HL-60 (cell line): Measurements from ENCODE around the gene ATP11B.

Experiments
- DNase-seq, 2 experiments: peaks; one replicate each; pipeline ENCODE4 v3.0.0-alpha.2; 2010 to 2020; ENCODE audit warnings: low read depth in 1 of 2, low spot score in 1 of 2
- H3K27ac ChIP-seq: fragments of 250-450 bp; sonication (Bioruptor Pico); replicated peaks from 2 replicates; pipeline ENCODE4 v1.5.1; 2020; ENCODE audit warnings: mild to moderate bottlenecking, moderate library complexity
- H3K27me3 ChIP-seq: fragments of 250-450 bp; sonication (Bioruptor Pico); 2 replicates; pipeline ENCODE4 v1.5.1; 2021; ENCODE audit warnings: mild to moderate bottlenecking, moderate library complexity; ENCODE audit not compliant: insufficient read depth, poor library complexity, severe bottlenecking
- H3K4me3 ChIP-seq: replicated peaks from 2 replicates; pipeline ENCODE4 v1.5.1; 2011; ENCODE audit warnings: mild to moderate bottlenecking, control low read depth, low read length; ENCODE audit not compliant: insufficient read depth
- GABPA ChIP-seq: IDR thresholded peaks from 2 replicates; pipeline ENCODE4 v1.6.1; 2012; ENCODE audit warnings: low read depth
- POLR2AphosphoS5 ChIP-seq: IDR thresholded peaks from 2 replicates; pipeline ENCODE4 v1.6.1; 2012; ENCODE audit warnings: low read depth
- REST ChIP-seq: IDR thresholded peaks from 2 replicates; pipeline ENCODE4 v1.6.1; 2012; ENCODE audit warnings: low read depth; ENCODE audit not compliant: insufficient replicate concordance
- SPI1 ChIP-seq: IDR thresholded peaks from 2 replicates; pipeline ENCODE4 v1.6.1; 2012; ENCODE audit warnings: low read depth, mild to moderate bottlenecking, borderline replicate concordance
- TF ChIP-seq, protein P1 (sequence below): IDR thresholded peaks from one replicate; pipeline ENCODE4 v1.5.1; 2011; ENCODE audit warnings: low read length, control low read depth, inconsistent platforms; ENCODE audit not compliant: insufficient read depth

ATP11B gene

DNA sequence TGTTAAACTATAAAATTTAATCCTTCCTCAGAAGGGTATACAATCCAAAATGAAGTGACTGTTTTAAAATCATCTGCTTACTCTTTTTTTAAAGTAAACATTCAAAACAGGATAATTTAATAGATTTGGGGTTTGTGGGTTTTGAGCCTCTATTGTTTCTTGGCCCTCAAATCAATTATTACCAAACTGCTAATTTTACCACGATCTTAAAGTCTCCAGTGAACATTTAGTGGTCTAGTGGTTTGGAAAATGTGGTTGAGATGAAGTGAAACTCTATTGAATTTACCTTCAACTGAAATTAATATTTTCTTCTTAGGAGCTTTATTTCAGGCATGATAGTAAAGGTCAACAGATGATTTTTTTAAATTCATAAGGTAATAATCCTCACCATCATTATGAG lies 11.2 kb upstream of the ATP11B start:
- DNase-seq, result no peak
- TF ChIP-seq GABPA, result no peak
- no peak for TF ChIP-seq POLR2AphosphoS5
- TF ChIP-seq SPI1, result no peak
- TF ChIP-seq, protein P1, sequence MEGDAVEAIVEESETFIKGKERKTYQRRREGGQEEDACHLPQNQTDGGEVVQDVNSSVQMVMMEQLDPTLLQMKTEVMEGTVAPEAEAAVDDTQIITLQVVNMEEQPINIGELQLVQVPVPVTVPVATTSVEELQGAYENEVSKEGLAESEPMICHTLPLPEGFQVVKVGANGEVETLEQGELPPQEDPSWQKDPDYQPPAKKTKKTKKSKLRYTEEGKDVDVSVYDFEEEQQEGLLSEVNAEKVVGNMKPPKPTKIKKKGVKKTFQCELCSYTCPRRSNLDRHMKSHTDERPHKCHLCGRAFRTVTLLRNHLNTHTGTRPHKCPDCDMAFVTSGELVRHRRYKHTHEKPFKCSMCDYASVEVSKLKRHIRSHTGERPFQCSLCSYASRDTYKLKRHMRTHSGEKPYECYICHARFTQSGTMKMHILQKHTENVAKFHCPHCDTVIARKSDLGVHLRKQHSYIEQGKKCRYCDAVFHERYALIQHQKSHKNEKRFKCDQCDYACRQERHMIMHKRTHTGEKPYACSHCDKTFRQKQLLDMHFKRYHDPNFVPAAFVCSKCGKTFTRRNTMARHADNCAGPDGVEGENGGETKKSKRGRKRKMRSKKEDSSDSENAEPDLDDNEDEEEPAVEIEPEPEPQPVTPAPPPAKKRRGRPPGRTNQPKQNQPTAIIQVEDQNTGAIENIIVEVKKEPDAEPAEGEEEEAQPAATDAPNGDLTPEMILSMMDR, result no peak
- TF ChIP-seq REST, result no peak

GRCh38 chr3:182783106-182783505 lies 10.2 kb upstream of the ATP11B start:
- TF ChIP-seq, protein P1, result no peak
- TF ChIP-seq POLR2AphosphoS5, result no peak
- no peak for TF ChIP-seq GABPA
- H3K27ac ChIP-seq, result no peak overlapping the region
- DNase-seq, result no peak
- no peak overlapping the region for H3K4me3 ChIP-seq
- no peaks in the 10 kb centered on the region for H3K27me3 ChIP-seq

More for the DNA sequence above, 11.2 kb upstream of the ATP11B start:
- no peak overlapping the region for H3K4me3 ChIP-seq
- no peaks in the 10 kb centered on the region for H3K27me3 ChIP-seq
- no peak overlapping the region for H3K27ac ChIP-seq

- no peak for TF ChIP-seq GABPA
- TF ChIP-seq, protein P1, result no peak
- no peak for TF ChIP-seq REST
- no peak for TF ChIP-seq POLR2AphosphoS5
- TF ChIP-seq SPI1, result no peak
- no peak overlapping the region for H3K27ac ChIP-seq
- H3K27me3 ChIP-seq, result no peaks in the 10 kb centered on the region
- no peak for DNase-seq
- no peak overlapping the region for H3K4me3 ChIP-seq
These were observed 8.8 kb upstream of the ATP11B start for GRCh38 chr3:182784542-182784941.

GRCh38 chr3:182785142-182785541 lies 8.2 kb upstream of the ATP11B start:
- H3K4me3 ChIP-seq, result no peak overlapping the region
- H3K27ac ChIP-seq, result no peak overlapping the region
- H3K27me3 ChIP-seq, result no peaks in the 10 kb centered on the region
- TF ChIP-seq GABPA (no peak), SPI1 (no peak), REST (no peak)
- TF ChIP-seq, protein P1, result no peak
- DNase-seq, result no peak
